ENCODE measurements around the gene DOCK7. TPM values are rescaled to one million over a fixed set of nuclear protein-coding genes. Genes with fewer than 3 reads are reported as not detected.
A peak's percentile ranks its signal among the peaks of the same experiment; 100 is the strongest.

Gene DOCK7
- total RNA-seq, 1 experiment from 2014 or later: 43.6 TPM

GRCh38 chr1:62728963-62729362, 40.8 kb upstream of the DOCK7 start:
- intact Hi-C loops (cut with micrococcal nuclease; ENCODE audit: unreplicated experiment): loop anchor here (5.0 kb wide), 1 partner anchor 37 kb away; no protein-coding TSS in a partner anchor
- Mint-ChIP-seq H3K4me1 (ENCODE audit: low read depth, unreplicated experiment) (peaks cover 42% of the 10 kb centered on the region), H3K27me3 (ENCODE audit: insufficient read depth, unreplicated experiment) (no peaks in the 10 kb centered on the region), H3K4me3 (ENCODE audit: unreplicated experiment) (no peak overlapping the region), H3K27ac (ENCODE audit: unreplicated experiment) (peak overlapping the region; percentile 83), H3K9me3 (ENCODE audit: unreplicated experiment) (no peaks in the 10 kb centered on the region), H3K36me3 (ENCODE audit: insufficient read depth, unreplicated experiment) (peaks cover 6% of the 10 kb centered on the region)
- Histone ChIP-seq H3K4me3 (ENCODE audit: low read depth, low read length) (no peak overlapping the region), H3K36me3 (ENCODE audit: control insufficient read depth, insufficient read depth, low read length) (no peaks in the 10 kb centered on the region), H3K27me3 (replicated peaks; ENCODE audit: control insufficient read depth, insufficient read depth, low read length) (no peaks in the 10 kb centered on the region), H3K4me1 (peaks cover 34% of the 10 kb centered on the region), H3K9me3 (no peaks in the 10 kb centered on the region)
- no peak for DNase-seq
- POLR2A ChIA-PET: no interaction called here
- no peak for TF ChIP-seq CTCF (IDR thresholded peaks at IDR 0.05; ENCODE audit: insufficient read depth in 1 of 2, low read depth in 1 of 2, low read length in 1 of 2, severe bottlenecking in 1 of 2, unreplicated experiment in 1 of 2)
- CTCF ChIA-PET: no interaction called here
- no TSS peak for BruUV-seq (replicated peaks)

- H3K36me3 ChIP-seq (ENCODE audit: control insufficient read depth, insufficient read depth, low read length): no peaks in the 10 kb centered on the region
- H3K4me3 ChIP-seq (ENCODE audit: low read depth, low read length): no peak overlapping the region
- peaks cover 37% of the 10 kb centered on the region for H3K4me1 Mint-ChIP-seq (ENCODE audit: low read depth, unreplicated experiment)
- H3K36me3 Mint-ChIP-seq (ENCODE audit: insufficient read depth, unreplicated experiment): peaks cover 6% of the 10 kb centered on the region
- intact Hi-C loops (cut with micrococcal nuclease; ENCODE audit: unreplicated experiment): loop anchor here (5.0 kb wide), 1 partner anchor 36 kb away; no protein-coding TSS in a partner anchor
- no peak for TF ChIP-seq CTCF (IDR thresholded peaks at IDR 0.05; ENCODE audit: insufficient read depth in 1 of 2, low read depth in 1 of 2, low read length in 1 of 2, severe bottlenecking in 1 of 2, unreplicated experiment in 1 of 2)
- peaks cover 30% of the 10 kb centered on the region for H3K4me1 ChIP-seq
- no peaks in the 10 kb centered on the region for H3K9me3 ChIP-seq
- peak overlapping the region; percentile 65 for H3K27ac Mint-ChIP-seq (ENCODE audit: unreplicated experiment)
- DNase-seq: no peak
- CTCF ChIA-PET: no interaction called here
- H3K4me3 Mint-ChIP-seq (ENCODE audit: unreplicated experiment): no peak overlapping the region
- H3K27me3 Mint-ChIP-seq (ENCODE audit: insufficient read depth, unreplicated experiment): no peaks in the 10 kb centered on the region
- no peaks in the 10 kb centered on the region for H3K9me3 Mint-ChIP-seq (ENCODE audit: unreplicated experiment)
- H3K27me3 ChIP-seq (replicated peaks; ENCODE audit: control insufficient read depth, insufficient read depth, low read length): no peaks in the 10 kb centered on the region
- POLR2A ChIA-PET: no interaction called here
- no TSS peak for BruUV-seq (replicated peaks)
These were observed 39.6 kb upstream of the DOCK7 start for GRCh38 chr1:62727656-62728407.

- Mint-ChIP-seq H3K36me3 (ENCODE audit: insufficient read depth, unreplicated experiment) (peaks cover 6% of the 10 kb centered on the region), H3K4me1 (ENCODE audit: low read depth, unreplicated experiment) (peaks cover 42% of the 10 kb centered on the region), H3K4me3 (ENCODE audit: unreplicated experiment) (no peak overlapping the region), H3K9me3 (ENCODE audit: unreplicated experiment) (no peaks in the 10 kb centered on the region), H3K27ac (ENCODE audit: unreplicated experiment) (peak overlapping the region; percentile 25), H3K27me3 (ENCODE audit: insufficient read depth, unreplicated experiment) (no peaks in the 10 kb centered on the region)
- no peaks in the 10 kb centered on the region for H3K27me3 ChIP-seq (replicated peaks; ENCODE audit: control insufficient read depth, insufficient read depth, low read length)
- TF ChIP-seq CTCF (IDR thresholded peaks at IDR 0.05; ENCODE audit: insufficient read depth in 1 of 2, low read depth in 1 of 2, low read length in 1 of 2, severe bottlenecking in 1 of 2, unreplicated experiment in 1 of 2): no peak
- ChIA-PET POLR2A (interaction anchor here (0.6 to 0.7 kb wide), 3 partner anchors 49 to 415 kb away, joined by 3 to 4 read pairs (median 4); no protein-coding TSS in a partner anchor), CTCF (interaction anchor here (0.6 to 0.9 kb wide), 2 partner anchors 218 to 290 kb away, joined by 3 to 5 read pairs; no protein-coding TSS in a partner anchor)
- no peaks in the 10 kb centered on the region for H3K9me3 ChIP-seq
- H3K36me3 ChIP-seq (ENCODE audit: control insufficient read depth, insufficient read depth, low read length): no peaks in the 10 kb centered on the region
- no TSS peak for BruUV-seq (replicated peaks)
- H3K4me3 ChIP-seq (ENCODE audit: low read depth, low read length): no peak overlapping the region
- intact Hi-C loops (cut with micrococcal nuclease; ENCODE audit: unreplicated experiment): loop anchor here (5.0 kb wide), 1 partner anchor 34 kb away; no protein-coding TSS in a partner anchor
- H3K4me1 ChIP-seq: peaks cover 30% of the 10 kb centered on the region
- no peak for DNase-seq
These were observed 37.8 kb upstream of the DOCK7 start for GRCh38 chr1:62726011-62726442.
